Effector memory CD8-positive, alpha-beta T cell (primary cell): ENCODE data around the gene CCN6.
"Not testable (repeated sequence)": the region's sequence is repeated elsewhere in the genome, so short reads cannot be mapped to it uniquely, and the experiment has no call there.

ENCODE experiments used
- ATAC-seq: fragments of 150-1000 bp; cut with Tn5 transposase; replicated peaks from 2 replicates; pipeline ENCODE4 v1.10.0; 2021; ENCODE audit warnings: mild to moderate bottlenecking, moderate library complexity
- DNase-seq, 3 experiments: peaks; one replicate each; pipeline ENCODE4 v3.0.0; 2021
- H3K27ac Mint-ChIP-seq, 2 donors: one replicate each; pipeline ENCODE4 v1.8.0; 2022; ENCODE audit warnings: mild to moderate bottlenecking in 2 of 2, mixed read lengths in 2 of 2, moderate library complexity in 2 of 2
- H3K27me3 Mint-ChIP-seq, 2 donors: one replicate each; pipeline ENCODE4 v1.8.0; 2022; ENCODE audit warnings: mixed read lengths in 2 of 2
- H3K36me3 Mint-ChIP-seq: one replicate; pipeline ENCODE4 v1.8.0; 2022; ENCODE audit warnings: mild to moderate bottlenecking, moderate library complexity, mixed read lengths; ENCODE audit not compliant: insufficient read depth
- H3K4me1 Mint-ChIP-seq, 2 donors: one replicate each; pipeline ENCODE4 v1.8.0; 2022; ENCODE audit warnings: low read depth in 2 of 2, mixed read lengths in 2 of 2
- H3K4me3 Mint-ChIP-seq, 2 donors: one replicate each; pipeline ENCODE4 v1.8.0; 2022; ENCODE audit warnings: mild to moderate bottlenecking in 2 of 2, mixed read lengths in 2 of 2, moderate library complexity in 2 of 2
- H3K9me3 Mint-ChIP-seq, 2 donors: one replicate each; pipeline ENCODE4 v1.8.0; 2022; ENCODE audit warnings: mixed read lengths in 2 of 2

CCN6 gene

DNA sequence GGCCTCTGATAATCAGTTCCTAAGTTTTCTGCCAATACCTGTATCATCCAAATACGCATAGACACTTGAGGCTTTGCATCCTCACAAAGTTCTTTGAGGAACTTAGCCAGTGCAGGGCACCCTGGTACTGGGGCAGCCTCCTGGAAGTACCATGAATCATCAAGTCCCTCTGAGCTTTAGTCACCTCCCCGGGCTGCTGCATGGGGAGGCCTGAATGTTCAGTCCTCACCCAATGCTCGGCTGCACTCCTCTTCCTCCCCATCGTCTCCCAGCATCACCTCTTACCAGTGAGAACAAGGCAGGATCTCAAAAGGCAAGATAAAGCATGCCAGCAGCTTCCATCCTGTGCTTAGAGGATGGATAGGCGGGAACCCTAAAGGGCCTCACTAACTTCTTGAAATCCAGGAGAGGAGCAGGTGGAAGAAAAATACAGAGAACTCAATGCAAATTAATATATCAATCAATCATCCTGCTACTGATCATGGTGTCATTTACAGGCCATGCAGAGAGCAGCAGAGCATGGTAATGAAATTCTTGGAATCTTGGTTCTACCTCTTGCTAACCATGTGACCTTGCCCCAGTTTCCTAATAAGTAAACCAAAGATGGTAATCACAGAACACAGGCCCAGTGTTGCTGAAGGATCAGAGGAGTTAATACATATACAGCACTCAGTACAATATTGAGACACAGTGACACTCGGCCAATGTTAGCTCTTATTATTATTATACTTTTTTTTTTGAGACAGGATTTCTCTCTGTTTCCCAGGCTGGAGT is 4.7 kb upstream of the CCN6 start:
- no peak for ATAC-seq
- peaks cover 11 to 24% of the 10 kb centered on the region in 2 donors for H3K27me3 Mint-ChIP-seq
- no peaks in the 10 kb centered on the region for H3K9me3 Mint-ChIP-seq
- H3K27ac Mint-ChIP-seq: no peak overlapping the region
- DNase-seq: no peak
- no peaks in the 10 kb centered on the region for H3K4me1 Mint-ChIP-seq
- H3K4me3 Mint-ChIP-seq: no peak overlapping the region
- no peaks in the 10 kb centered on the region for H3K36me3 Mint-ChIP-seq

- ATAC-seq: no peak
- Mint-ChIP-seq H3K27ac (no peak overlapping the region), H3K36me3 (no peaks in the 10 kb centered on the region), H3K9me3 (no peaks in the 10 kb centered on the region), H3K4me1 (no peaks in the 10 kb centered on the region), H3K4me3 (no peak overlapping the region), H3K27me3 (peaks cover 15 to 32% of the 10 kb centered on the region in 2 donors)
- DNase-seq: no peak
These were observed 3.9 kb upstream of the CCN6 start for GRCh38 chr6:112049996-112050395.

GRCh38 chr6:112050429-112050828 is 3.5 kb upstream of the CCN6 start:
- Mint-ChIP-seq H3K27me3 (peaks cover 18 to 36% of the 10 kb centered on the region in 2 donors), H3K9me3 (no peaks in the 10 kb centered on the region), H3K27ac (no peak overlapping the region), H3K4me1 (no peaks in the 10 kb centered on the region), H3K36me3 (no peaks in the 10 kb centered on the region), H3K4me3 (no peak overlapping the region)
- ATAC-seq (no peak), DNase-seq (no peak)

DNA sequence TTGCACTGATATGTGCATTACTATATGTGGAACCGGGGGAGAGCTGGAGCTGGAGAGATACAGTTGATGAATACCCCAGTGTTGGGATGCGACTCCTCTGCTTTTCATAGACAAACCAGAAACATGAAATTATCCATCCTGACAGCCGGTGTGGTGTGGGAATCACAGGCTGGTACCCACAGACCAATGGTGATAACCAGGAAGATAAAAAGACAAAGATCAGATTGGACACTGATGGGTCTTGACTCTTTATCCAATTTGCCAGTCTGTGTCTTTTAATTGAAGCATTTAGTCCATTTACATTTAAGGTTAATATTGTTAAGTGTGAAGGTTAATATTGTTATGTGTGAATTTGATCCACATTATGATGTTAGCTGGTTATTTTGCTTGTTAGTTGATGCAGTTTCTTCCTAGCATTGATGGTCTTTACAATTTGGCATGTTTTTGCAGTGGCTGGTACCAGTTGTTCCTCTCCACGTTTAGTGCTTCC is 2.6 kb upstream of the CCN6 start:
- not testable (repeated sequence) for H3K4me3 Mint-ChIP-seq, H3K27ac Mint-ChIP-seq, DNase-seq, H3K36me3 Mint-ChIP-seq, H3K4me1 Mint-ChIP-seq, ATAC-seq, H3K9me3 Mint-ChIP-seq
- H3K27me3 Mint-ChIP-seq: peaks cover 18 to 36% of the 10 kb centered on the region in 2 donors

DNA sequence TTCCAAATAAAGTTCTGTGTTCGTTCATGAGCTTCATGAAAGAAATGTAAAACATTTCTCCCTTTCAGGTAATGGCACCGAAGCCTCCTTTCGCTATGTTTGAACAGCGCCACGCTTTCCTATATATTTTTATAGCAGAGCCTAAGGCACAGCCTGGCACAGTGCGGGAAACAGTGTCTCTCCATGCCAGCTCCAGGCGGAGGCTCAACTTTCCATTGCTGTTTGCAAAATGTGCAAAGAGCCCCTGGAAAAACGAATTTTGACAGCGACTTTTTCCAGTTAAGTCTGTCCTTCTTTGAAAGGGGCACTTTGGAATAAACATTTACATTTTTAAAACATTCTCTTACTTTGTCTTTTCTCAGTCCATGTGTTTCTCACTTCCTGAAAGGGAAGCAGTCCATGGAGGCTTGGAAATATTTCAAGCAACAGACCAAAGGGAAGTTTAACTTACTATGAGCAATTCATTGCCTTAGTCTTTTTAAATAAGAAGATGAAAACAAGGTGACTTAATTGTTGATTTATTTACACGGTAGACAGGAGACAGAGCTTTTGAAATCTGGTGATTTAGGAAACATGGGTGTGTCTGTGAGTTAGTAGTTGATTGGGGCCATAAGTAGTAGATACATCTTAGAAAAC is 769 bp downstream of the CCN6 start:
- H3K36me3 Mint-ChIP-seq: no peaks in the 10 kb centered on the region
- DNase-seq (no peak), ATAC-seq (no peak)
- no peak overlapping the region for H3K27ac Mint-ChIP-seq
- H3K4me1 Mint-ChIP-seq: no peaks in the 10 kb centered on the region
- peaks cover 18 to 36% of the 10 kb centered on the region in 2 donors for H3K27me3 Mint-ChIP-seq
- no peaks in the 10 kb centered on the region for H3K9me3 Mint-ChIP-seq
- no peak overlapping the region for H3K4me3 Mint-ChIP-seq

- ATAC-seq (no peak), DNase-seq (no peak)
- Mint-ChIP-seq H3K36me3 (no peaks in the 10 kb centered on the region), H3K27me3 (peaks cover 13 to 19% of the 10 kb centered on the region in 2 donors), H3K27ac (no peak overlapping the region), H3K4me1 (no peaks in the 10 kb centered on the region), H3K4me3 (no peak overlapping the region), H3K9me3 (no peaks in the 10 kb centered on the region)
These were observed 4.5 kb downstream of the CCN6 start for GRCh38 chr6:112058243-112059032.

GRCh38 chr6:112061605-112062004 is 7.7 kb downstream of the CCN6 start:
- DNase-seq: no peak
- Mint-ChIP-seq H3K4me3 (no peak overlapping the region), H3K4me1 (no peaks in the 10 kb centered on the region), H3K27ac (no peak overlapping the region), H3K36me3 (no peaks in the 10 kb centered on the region), H3K9me3 (no peaks in the 10 kb centered on the region), H3K27me3 (no peaks in the 10 kb centered on the region)
- ATAC-seq: no peak

GRCh38 chr6:112062966-112063365 is 9.1 kb downstream of the CCN6 start:
- DNase-seq (no peak), ATAC-seq (no peak)
- H3K4me1 Mint-ChIP-seq: no peaks in the 10 kb centered on the region
- H3K36me3 Mint-ChIP-seq: no peaks in the 10 kb centered on the region
- H3K9me3 Mint-ChIP-seq: no peaks in the 10 kb centered on the region
- no peak overlapping the region for H3K4me3 Mint-ChIP-seq
- H3K27me3 Mint-ChIP-seq: no peaks in the 10 kb centered on the region
- no peak overlapping the region for H3K27ac Mint-ChIP-seq

DNA sequence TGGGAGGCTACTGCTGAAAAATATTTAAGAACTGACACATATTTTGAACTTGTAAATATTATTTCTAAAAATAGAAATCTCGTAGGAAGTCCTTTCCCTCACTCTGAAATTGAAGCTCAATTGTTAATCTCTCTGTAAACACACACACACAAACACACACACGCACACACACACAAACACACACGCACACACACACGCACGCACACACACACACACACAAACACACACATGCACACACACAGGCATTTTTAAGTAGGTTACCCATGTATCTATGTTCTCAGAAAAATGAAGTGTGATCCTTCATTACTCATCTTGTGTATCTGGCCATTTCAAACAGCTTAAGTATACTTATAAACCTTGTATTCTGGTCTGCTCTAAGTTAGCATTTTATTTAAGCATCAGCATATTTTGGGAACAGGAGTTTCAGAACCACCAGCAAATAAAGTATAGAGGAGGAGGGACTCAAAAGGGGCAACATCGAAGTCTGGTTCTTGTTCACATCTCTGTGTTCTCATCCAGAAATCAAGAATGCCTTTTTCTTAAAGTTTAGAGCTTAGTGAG is 11.6 kb downstream of the CCN6 start:
- ATAC-seq (no peak), DNase-seq (no peak)
- no peaks in the 10 kb centered on the region for H3K27me3 Mint-ChIP-seq
- H3K9me3 Mint-ChIP-seq: no peaks in the 10 kb centered on the region
- H3K4me3 Mint-ChIP-seq: no peak overlapping the region
- H3K27ac Mint-ChIP-seq: no peak overlapping the region
- H3K36me3 Mint-ChIP-seq: peaks cover 12% of the 10 kb centered on the region
- H3K4me1 Mint-ChIP-seq: no peaks in the 10 kb centered on the region

DNA sequence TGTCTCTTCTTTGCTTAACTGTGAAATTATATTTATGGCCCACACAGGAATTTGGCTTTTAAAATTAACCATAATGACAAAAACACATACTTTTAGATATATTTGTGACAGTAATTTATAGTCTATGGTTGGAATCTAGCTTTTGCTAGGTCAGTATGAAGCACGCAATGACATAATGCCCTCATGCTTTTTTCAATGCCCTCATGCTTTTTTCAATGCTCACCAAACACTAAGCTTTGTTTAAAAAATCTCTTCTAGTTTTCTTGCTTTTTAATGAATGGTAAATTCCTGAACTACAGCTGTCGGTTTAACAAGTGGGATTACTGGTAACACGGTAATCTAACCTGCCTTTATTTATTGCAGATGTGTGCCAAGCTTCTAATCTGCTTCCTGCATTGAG is 12.7 kb downstream of the CCN6 start:
- Mint-ChIP-seq H3K9me3 (no peaks in the 10 kb centered on the region), H3K27ac (no peak overlapping the region), H3K36me3 (peaks cover 17% of the 10 kb centered on the region), H3K27me3 (no peaks in the 10 kb centered on the region), H3K4me3 (no peak overlapping the region), H3K4me1 (no peaks in the 10 kb centered on the region)
- DNase-seq (no peak), ATAC-seq (no peak)

GRCh38 chr6:112081569-112081968 is 27.7 kb downstream of the CCN6 start:
- Mint-ChIP-seq H3K27me3 (no peaks in the 10 kb centered on the region), H3K36me3 (peaks cover 29% of the 10 kb centered on the region), H3K4me3 (no peak overlapping the region), H3K27ac (no peak overlapping the region), H3K9me3 (no peaks in the 10 kb centered on the region), H3K4me1 (peaks cover 0 to 4% of the 10 kb centered on the region in 2 donors)
- DNase-seq: no peak
- no peak for ATAC-seq

GRCh38 chr6:112085286-112086065 is 31.6 kb downstream of the CCN6 start:
- Mint-ChIP-seq H3K36me3 (peaks cover 13% of the 10 kb centered on the region), H3K27me3 (peaks cover under 1 to 19% of the 10 kb centered on the region in 2 donors), H3K27ac (no peak overlapping the region), H3K4me1 (peaks cover 0 to 8% of the 10 kb centered on the region in 2 donors), H3K9me3 (no peaks in the 10 kb centered on the region), H3K4me3 (no peak overlapping the region)
- ATAC-seq (no peak), DNase-seq (no peak)

DNA sequence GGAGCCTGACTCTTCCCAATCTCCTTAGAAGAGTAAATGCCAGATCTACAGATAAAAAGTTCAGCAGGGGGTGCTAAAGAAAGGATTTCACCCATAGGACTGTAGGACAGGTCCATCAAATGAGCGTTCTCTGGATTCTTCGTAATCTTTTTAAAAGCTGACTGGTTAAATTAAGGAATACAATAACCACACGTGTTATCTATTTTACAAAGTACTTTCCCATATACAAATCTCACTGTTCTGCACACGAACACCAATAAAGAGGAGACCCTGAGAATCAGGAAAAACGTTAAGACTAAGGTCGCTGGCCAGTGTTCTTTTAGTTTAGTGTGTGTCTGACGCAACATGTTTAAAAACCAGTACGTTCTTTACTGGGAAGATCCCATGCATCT is 32.8 kb downstream of the CCN6 start:
- no peaks in the 10 kb centered on the region for H3K9me3 Mint-ChIP-seq
- peaks cover 0 to 8% of the 10 kb centered on the region in 2 donors for H3K4me1 Mint-ChIP-seq
- peaks cover 12 to 30% of the 10 kb centered on the region in 2 donors for H3K27me3 Mint-ChIP-seq
- DNase-seq (no peak), ATAC-seq (no peak)
- H3K27ac Mint-ChIP-seq: no peak overlapping the region
- peaks cover 17% of the 10 kb centered on the region for H3K36me3 Mint-ChIP-seq
- no peak overlapping the region for H3K4me3 Mint-ChIP-seq
